ENCODE data around the gene ASGR2. TPM values are rescaled to one million over a fixed set of nuclear protein-coding genes. Genes with fewer than 3 reads are reported as not detected.

Gene ASGR2
- polyA plus RNA-seq, 3 donors = 53.3 to 148 (median 78.3) TPM

DNA sequence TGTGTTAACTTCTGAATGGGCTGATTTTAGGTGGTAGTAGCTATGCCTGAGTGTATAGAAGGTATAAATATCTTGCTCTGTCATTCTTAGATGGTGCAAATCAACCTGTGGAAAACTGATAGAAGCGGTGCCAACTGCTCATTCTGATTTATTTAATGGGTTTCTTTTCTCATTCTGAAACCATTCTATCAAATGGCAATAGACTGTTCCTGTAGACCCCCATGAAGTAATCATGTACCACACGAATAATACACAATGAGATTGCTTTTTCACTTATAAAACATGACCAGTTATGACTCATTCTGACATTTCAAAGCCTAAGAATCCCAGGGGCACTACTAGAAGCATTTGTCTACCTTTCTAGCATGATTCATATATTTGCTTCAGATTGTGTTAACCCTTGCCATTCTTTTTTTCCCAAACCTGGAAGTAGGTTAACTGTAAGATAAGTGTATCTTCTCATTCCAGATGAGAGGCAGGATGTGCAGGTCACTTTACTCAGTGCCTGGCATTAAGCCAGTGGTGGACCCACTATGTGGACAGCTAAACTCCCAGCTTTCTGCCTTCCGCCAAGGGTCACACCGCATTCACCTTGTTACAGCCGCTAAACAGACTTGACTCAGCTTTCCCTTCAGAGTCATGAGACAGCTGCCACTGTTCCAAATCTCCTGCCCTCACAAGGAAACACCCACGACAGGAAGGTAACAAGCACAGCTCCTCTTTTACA is 54.3 kb downstream of the ASGR2 start:
- H3K9me3 ChIP-seq (replicated peaks in 1 of 2; ENCODE audit: control insufficient read depth in 1 of 2, insufficient read depth in 1 of 2, low read length in 2 of 2) = no peaks in the 10 kb centered on the region
- peak overlapping the region in 2 of 7 donors; percentile 10 to 14 for H3K27ac Mint-ChIP-seq
- peaks cover 4 to 10% (median 8%) of the 10 kb centered on the region in 3 donors for H3K27me3 Mint-ChIP-seq (ENCODE audit: low read depth in 3 of 3)

DNA sequence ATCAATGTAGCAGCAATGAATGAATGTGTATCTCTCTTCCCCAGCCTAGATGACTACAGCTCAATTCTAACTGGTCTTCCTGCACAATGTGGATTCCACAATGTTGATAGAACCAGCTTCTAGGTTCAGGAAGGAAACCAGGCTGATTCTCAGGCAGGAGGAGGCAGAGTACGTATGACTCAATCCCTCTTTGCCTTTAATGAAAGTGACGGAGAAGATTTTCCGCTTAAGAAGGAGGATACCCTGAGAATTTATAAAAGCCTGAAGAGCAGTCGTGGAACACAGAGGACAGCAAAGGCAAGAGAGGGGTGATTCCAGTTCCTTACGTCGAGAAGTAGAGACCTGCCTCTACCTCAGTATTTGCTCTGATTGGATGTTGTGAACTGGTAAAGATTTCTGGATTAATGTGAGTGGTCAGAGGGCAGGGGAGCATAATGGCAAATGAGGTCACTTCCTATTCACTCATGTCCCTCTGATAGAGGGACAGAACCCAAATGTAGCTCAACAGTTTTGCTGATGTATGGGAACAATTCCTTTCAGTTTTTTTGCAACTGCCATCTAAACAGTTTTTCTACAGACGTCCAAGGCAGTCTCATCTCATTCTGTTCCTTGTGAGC is 55.7 kb downstream of the ASGR2 start:
- H3K79me2 ChIP-seq (ENCODE audit: insufficient read depth, low read length) = no peaks in the 10 kb centered on the region
- H3K4me2 ChIP-seq (replicated peaks; ENCODE audit: extremely low read depth, low read length, poor library complexity, severe bottlenecking) = no peak overlapping the region
- H3K9ac ChIP-seq (ENCODE audit: insufficient read depth, low read length, poor library complexity, severe bottlenecking) = no peak overlapping the region
- H3K9me3 ChIP-seq (replicated peaks in 1 of 2; ENCODE audit: control insufficient read depth in 1 of 2, insufficient read depth in 1 of 2, low read length in 2 of 2) = no peaks in the 10 kb centered on the region
- H3K4me3 Mint-ChIP-seq = no peak overlapping the region
- peaks cover 0 to 4% of the 10 kb centered on the region in 2 donors for H3K36me3 Mint-ChIP-seq
- H3K4me1 Mint-ChIP-seq = peaks cover 30% of the 10 kb centered on the region
- no peak overlapping the region for H3K4me3 ChIP-seq (replicated peaks in 1 of 3; ENCODE audit: low read depth in 2 of 3, low read length in 3 of 3)
- WGBS (ENCODE audit: insufficient coverage) = 80% methylated on average over 2 of the region's 7 CpGs
- H3K36me3 ChIP-seq (replicated peaks in 1 of 2; ENCODE audit: control insufficient read depth in 1 of 2, insufficient read depth in 2 of 2, low read length in 2 of 2) = no peaks in the 10 kb centered on the region
- peaks cover 17 to 27% of the 10 kb centered on the region in 2 donors for H3K4me1 ChIP-seq (ENCODE audit: control insufficient read depth in 1 of 2, insufficient read depth in 2 of 2, low read length in 2 of 2)
- H4K20me1 ChIP-seq (ENCODE audit: insufficient read depth, low read length) = no peaks in the 10 kb centered on the region
- TF ChIP-seq, protein P1, sequence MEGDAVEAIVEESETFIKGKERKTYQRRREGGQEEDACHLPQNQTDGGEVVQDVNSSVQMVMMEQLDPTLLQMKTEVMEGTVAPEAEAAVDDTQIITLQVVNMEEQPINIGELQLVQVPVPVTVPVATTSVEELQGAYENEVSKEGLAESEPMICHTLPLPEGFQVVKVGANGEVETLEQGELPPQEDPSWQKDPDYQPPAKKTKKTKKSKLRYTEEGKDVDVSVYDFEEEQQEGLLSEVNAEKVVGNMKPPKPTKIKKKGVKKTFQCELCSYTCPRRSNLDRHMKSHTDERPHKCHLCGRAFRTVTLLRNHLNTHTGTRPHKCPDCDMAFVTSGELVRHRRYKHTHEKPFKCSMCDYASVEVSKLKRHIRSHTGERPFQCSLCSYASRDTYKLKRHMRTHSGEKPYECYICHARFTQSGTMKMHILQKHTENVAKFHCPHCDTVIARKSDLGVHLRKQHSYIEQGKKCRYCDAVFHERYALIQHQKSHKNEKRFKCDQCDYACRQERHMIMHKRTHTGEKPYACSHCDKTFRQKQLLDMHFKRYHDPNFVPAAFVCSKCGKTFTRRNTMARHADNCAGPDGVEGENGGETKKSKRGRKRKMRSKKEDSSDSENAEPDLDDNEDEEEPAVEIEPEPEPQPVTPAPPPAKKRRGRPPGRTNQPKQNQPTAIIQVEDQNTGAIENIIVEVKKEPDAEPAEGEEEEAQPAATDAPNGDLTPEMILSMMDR (IDR thresholded peaks at IDR 0.05) = no peak
- DNase-seq = peak in 1 of 3 donors; percentile 42
- H3K27me3 Mint-ChIP-seq (ENCODE audit: low read depth in 3 of 3) = peaks cover 3 to 10% (median 8%) of the 10 kb centered on the region in 3 donors
- H2AFZ ChIP-seq (ENCODE audit: insufficient read depth, low read depth, low read length, poor library complexity, severe bottlenecking) = no peak overlapping the region
- peak overlapping the region in 5 of 7 donors; percentile 1 to 68 (median 36) for H3K27ac Mint-ChIP-seq
- intact Hi-C loops (cut with micrococcal nuclease) = no loop called here
- no peak overlapping the region for H3K27ac ChIP-seq (ENCODE audit: low read depth in 1 of 2, low read length in 2 of 2)
- H3K27me3 ChIP-seq (ENCODE audit: control insufficient read depth in 2 of 2, insufficient read depth in 2 of 2, low read length in 2 of 2) = no peaks in the 10 kb centered on the region
- peaks cover 0 to 3% (median 0%) of the 10 kb centered on the region in 7 donors for H3K9me3 Mint-ChIP-seq

More for the DNA sequence above, 54.3 kb downstream of the ASGR2 start:
- Histone ChIP-seq H3K9ac (ENCODE audit: insufficient read depth, low read length, poor library complexity, severe bottlenecking) (no peak overlapping the region), H3K4me1 (ENCODE audit: control insufficient read depth in 1 of 2, insufficient read depth in 2 of 2, low read length in 2 of 2) (peaks cover 19 to 28% of the 10 kb centered on the region in 2 donors), H3K27me3 (ENCODE audit: control insufficient read depth in 2 of 2, insufficient read depth in 2 of 2, low read length in 2 of 2) (no peaks in the 10 kb centered on the region), H2AFZ (ENCODE audit: insufficient read depth, low read depth, low read length, poor library complexity, severe bottlenecking) (no peak overlapping the region), H3K4me3 (replicated peaks in 1 of 3; ENCODE audit: low read depth in 2 of 3, low read length in 3 of 3) (no peak overlapping the region), H3K27ac (ENCODE audit: low read depth in 1 of 2, low read length in 2 of 2) (no peak overlapping the region), H3K36me3 (replicated peaks in 1 of 2; ENCODE audit: control insufficient read depth in 1 of 2, insufficient read depth in 2 of 2, low read length in 2 of 2) (no peaks in the 10 kb centered on the region), H4K20me1 (ENCODE audit: insufficient read depth, low read length) (no peaks in the 10 kb centered on the region), H3K4me2 (replicated peaks; ENCODE audit: extremely low read depth, low read length, poor library complexity, severe bottlenecking) (no peak overlapping the region), H3K79me2 (ENCODE audit: insufficient read depth, low read length) (no peaks in the 10 kb centered on the region)
- TF ChIP-seq, protein P1 (IDR thresholded peaks at IDR 0.05) = no peak
- Mint-ChIP-seq H3K9me3 (peaks cover 0 to 3% (median 0%) of the 10 kb centered on the region in 7 donors), H3K4me1 (peaks cover 32% of the 10 kb centered on the region), H3K4me3 (no peak overlapping the region), H3K36me3 (peaks cover 0 to 3% of the 10 kb centered on the region in 2 donors)
- 74% methylated on average over 3 of the region's 6 CpGs for WGBS (ENCODE audit: insufficient coverage)
- DNase-seq = peak in 1 of 3 donors; percentile 47
- intact Hi-C loops (cut with micrococcal nuclease) = loop anchor here in 1 of 2 donors (5.0 kb wide), 1 partner anchor 37 kb away; no protein-coding TSS in a partner anchor

Measured in CD14-positive monocyte (primary cell).